ENCODE data around the gene ANKRD50. TPM values are rescaled to one million over a fixed set of nuclear protein-coding genes. Genes with fewer than 3 reads are reported as not detected.

Gene ANKRD50
- total RNA-seq, 1 donor from 2014 or later, result 39.1 TPM

GRCh38 chr4:124738994-124739393, 26.5 kb upstream of the ANKRD50 start:
- DNase-seq (ENCODE audit: low spot score), result no peak
- Mint-ChIP-seq H3K27me3 (ENCODE audit: unreplicated experiment) (no peaks in the 10 kb centered on the region), H3K4me1 (ENCODE audit: unreplicated experiment) (no peaks in the 10 kb centered on the region), H3K9me3 (ENCODE audit: unreplicated experiment) (no peaks in the 10 kb centered on the region), H3K36me3 (ENCODE audit: low read depth, unreplicated experiment) (no peaks in the 10 kb centered on the region), H3K4me3 (ENCODE audit: unreplicated experiment) (no peak overlapping the region), H3K27ac (ENCODE audit: unreplicated experiment) (no peak overlapping the region)
- TF ChIP-seq CTCF (IDR thresholded peaks at IDR 0.05; ENCODE audit: unreplicated experiment), result no peak

GRCh38 chr4:124737619-124738018, 25.1 kb upstream of the ANKRD50 start:
- H3K27me3 Mint-ChIP-seq (ENCODE audit: unreplicated experiment), result no peaks in the 10 kb centered on the region
- H3K36me3 Mint-ChIP-seq (ENCODE audit: low read depth, unreplicated experiment), result no peaks in the 10 kb centered on the region
- H3K4me1 Mint-ChIP-seq (ENCODE audit: unreplicated experiment), result no peaks in the 10 kb centered on the region
- H3K27ac Mint-ChIP-seq (ENCODE audit: unreplicated experiment), result no peak overlapping the region
- DNase-seq (ENCODE audit: low spot score), result no peak
- no peak overlapping the region for H3K4me3 Mint-ChIP-seq (ENCODE audit: unreplicated experiment)
- H3K9me3 Mint-ChIP-seq (ENCODE audit: unreplicated experiment), result no peaks in the 10 kb centered on the region
- no peak for TF ChIP-seq CTCF (IDR thresholded peaks at IDR 0.05; ENCODE audit: unreplicated experiment)

GRCh38 chr4:124736526-124736925, 24.0 kb upstream of the ANKRD50 start:
- H3K27me3 Mint-ChIP-seq (ENCODE audit: unreplicated experiment), result no peaks in the 10 kb centered on the region
- TF ChIP-seq CTCF (IDR thresholded peaks at IDR 0.05; ENCODE audit: unreplicated experiment), result no peak
- H3K36me3 Mint-ChIP-seq (ENCODE audit: low read depth, unreplicated experiment), result no peaks in the 10 kb centered on the region
- no peak for DNase-seq (ENCODE audit: low spot score)
- no peak overlapping the region for H3K27ac Mint-ChIP-seq (ENCODE audit: unreplicated experiment)
- no peak overlapping the region for H3K4me3 Mint-ChIP-seq (ENCODE audit: unreplicated experiment)
- H3K9me3 Mint-ChIP-seq (ENCODE audit: unreplicated experiment), result no peaks in the 10 kb centered on the region
- H3K4me1 Mint-ChIP-seq (ENCODE audit: unreplicated experiment), result no peaks in the 10 kb centered on the region

GRCh38 chr4:124727331-124727890, 14.9 kb upstream of the ANKRD50 start:
- no peaks in the 10 kb centered on the region for H3K27me3 Mint-ChIP-seq (ENCODE audit: unreplicated experiment)
- H3K36me3 Mint-ChIP-seq (ENCODE audit: low read depth, unreplicated experiment), result no peaks in the 10 kb centered on the region
- H3K4me3 Mint-ChIP-seq (ENCODE audit: unreplicated experiment), result no peak overlapping the region
- no peaks in the 10 kb centered on the region for H3K9me3 Mint-ChIP-seq (ENCODE audit: unreplicated experiment)
- no peak for DNase-seq (ENCODE audit: low spot score)
- no peaks in the 10 kb centered on the region for H3K4me1 Mint-ChIP-seq (ENCODE audit: unreplicated experiment)
- H3K27ac Mint-ChIP-seq (ENCODE audit: unreplicated experiment), result no peak overlapping the region
- no peak for TF ChIP-seq CTCF (IDR thresholded peaks at IDR 0.05; ENCODE audit: unreplicated experiment)

GRCh38 chr4:124726269-124726668, 13.7 kb upstream of the ANKRD50 start:
- Mint-ChIP-seq H3K9me3 (ENCODE audit: unreplicated experiment) (no peaks in the 10 kb centered on the region), H3K27me3 (ENCODE audit: unreplicated experiment) (no peaks in the 10 kb centered on the region), H3K4me3 (ENCODE audit: unreplicated experiment) (no peak overlapping the region), H3K27ac (ENCODE audit: unreplicated experiment) (no peak overlapping the region), H3K36me3 (ENCODE audit: low read depth, unreplicated experiment) (no peaks in the 10 kb centered on the region), H3K4me1 (ENCODE audit: unreplicated experiment) (no peaks in the 10 kb centered on the region)
- TF ChIP-seq CTCF (IDR thresholded peaks at IDR 0.05; ENCODE audit: unreplicated experiment), result no peak
- no peak for DNase-seq (ENCODE audit: low spot score)

Measured in endothelial cell (in vitro differentiated cells).